ENCODE measurements around the gene BUD13. TPM values are rescaled to one million over a fixed set of nuclear protein-coding genes. Genes with fewer than 3 reads are reported as not detected.
A peak's percentile ranks its signal among the peaks of the same experiment; 100 is the strongest.

Gene BUD13
- total and polyA plus RNA-seq, 2 of the 13 experiments (the other 11 are each of a cell fraction or from before 2014, with no cell fraction given) = 13.3 to 25.9 TPM

DNA sequence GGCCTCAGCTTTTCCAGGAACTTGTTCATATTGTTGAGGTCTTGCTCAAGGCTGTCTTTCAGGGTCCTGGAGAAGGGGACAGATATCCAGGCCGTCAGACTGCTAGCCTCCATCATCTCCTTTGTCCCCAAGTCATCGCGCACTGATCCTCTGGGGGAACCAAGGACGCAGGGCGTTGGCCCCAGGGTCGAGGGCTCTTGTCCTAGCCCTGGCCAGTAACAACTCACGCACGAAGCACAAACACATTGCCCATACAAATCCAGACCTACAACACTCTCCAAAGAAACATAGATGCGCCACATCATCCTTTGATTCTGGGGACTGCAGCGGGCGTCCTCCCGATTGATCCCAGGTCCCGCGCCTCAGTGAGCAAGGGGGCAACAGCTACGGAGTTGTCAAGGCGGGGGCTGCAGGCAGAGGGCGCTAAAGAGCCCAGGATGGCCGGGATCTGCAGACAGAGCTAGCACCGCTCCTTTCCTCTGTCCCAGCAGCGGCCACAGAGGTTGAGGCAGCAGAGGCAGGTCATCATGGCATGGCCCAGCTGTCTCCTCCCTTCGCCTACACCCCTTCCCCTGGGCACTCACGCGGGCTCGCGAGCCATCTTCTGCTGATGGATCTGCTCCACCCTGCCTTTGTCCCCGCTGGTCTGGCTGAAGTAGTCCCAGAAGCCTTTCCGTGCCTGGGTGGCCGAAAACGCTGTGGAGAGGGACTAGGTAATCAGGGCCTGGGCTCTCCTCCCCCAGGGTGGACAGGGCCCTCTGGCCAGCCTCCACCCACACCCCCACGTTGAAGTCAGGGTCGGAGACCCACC, 18.4 kb upstream of the BUD13 start (continued):
- TF ChIP-seq PAXIP1 (CRISPR knock-in tag; conservative IDR thresholded peaks at IDR 0.05) = peak; percentile 55
- TF ChIP-seq BCLAF1 (IDR thresholded peaks at IDR 0.05) = no peak
- TF ChIP-seq MTF2 (CRISPR knock-in tag; IDR thresholded peaks at IDR 0.05; ENCODE audit: borderline replicate concordance) = 0 out of 2 replicates have a peak, but pooled peaks have one; percentile 40
- TF ChIP-seq RNF2 (conservative IDR thresholded peaks at IDR 0.05; ENCODE audit: low read depth) = no peak
- peak; percentile 65 for TF ChIP-seq ZNF770 (CRISPR knock-in tag; IDR thresholded peaks at IDR 0.05)
- TF ChIP-seq KDM2A (CRISPR knock-in tag; IDR thresholded peaks at IDR 0.05; ENCODE audit: borderline replicate concordance, low read depth) = peak; percentile 75
- peak; percentile 68 for TF ChIP-seq FOXO1 (CRISPR knock-in tag; IDR thresholded peaks at IDR 0.05)
- TF ChIP-seq ZNF274 (CRISPR knock-in tag; IDR thresholded peaks at IDR 0.05) = no peak
- no peak for TF ChIP-seq ZNF780A (CRISPR knock-in tag; IDR thresholded peaks at IDR 0.05)
- no peak for TF ChIP-seq GPN1 (CRISPR knock-in tag; IDR thresholded peaks at IDR 0.05; ENCODE audit: borderline replicate concordance)
- TF ChIP-seq FLYWCH1 (CRISPR knock-in tag; IDR thresholded peaks at IDR 0.05) = no peak
- no peak for TF ChIP-seq ZBED4 (CRISPR knock-in tag; IDR thresholded peaks at IDR 0.05; ENCODE audit: borderline replicate concordance)
- no peak for TF ChIP-seq ZNF569 (CRISPR knock-in tag; IDR thresholded peaks at IDR 0.05; ENCODE audit: borderline replicate concordance)
- peak; percentile 74; the same call in 1 of the 2 replicates for TF ChIP-seq ZNF788 (CRISPR knock-in tag; IDR thresholded peaks at IDR 0.05; ENCODE audit: borderline replicate concordance)

Measured in HepG2 (cell line).